ENCODE measurements around the gene ANK2.

GRCh38 chr4:113004655-113005054 lies 44.8 kb upstream of the ANK2 start:
- TF ChIP-seq, protein P1, sequence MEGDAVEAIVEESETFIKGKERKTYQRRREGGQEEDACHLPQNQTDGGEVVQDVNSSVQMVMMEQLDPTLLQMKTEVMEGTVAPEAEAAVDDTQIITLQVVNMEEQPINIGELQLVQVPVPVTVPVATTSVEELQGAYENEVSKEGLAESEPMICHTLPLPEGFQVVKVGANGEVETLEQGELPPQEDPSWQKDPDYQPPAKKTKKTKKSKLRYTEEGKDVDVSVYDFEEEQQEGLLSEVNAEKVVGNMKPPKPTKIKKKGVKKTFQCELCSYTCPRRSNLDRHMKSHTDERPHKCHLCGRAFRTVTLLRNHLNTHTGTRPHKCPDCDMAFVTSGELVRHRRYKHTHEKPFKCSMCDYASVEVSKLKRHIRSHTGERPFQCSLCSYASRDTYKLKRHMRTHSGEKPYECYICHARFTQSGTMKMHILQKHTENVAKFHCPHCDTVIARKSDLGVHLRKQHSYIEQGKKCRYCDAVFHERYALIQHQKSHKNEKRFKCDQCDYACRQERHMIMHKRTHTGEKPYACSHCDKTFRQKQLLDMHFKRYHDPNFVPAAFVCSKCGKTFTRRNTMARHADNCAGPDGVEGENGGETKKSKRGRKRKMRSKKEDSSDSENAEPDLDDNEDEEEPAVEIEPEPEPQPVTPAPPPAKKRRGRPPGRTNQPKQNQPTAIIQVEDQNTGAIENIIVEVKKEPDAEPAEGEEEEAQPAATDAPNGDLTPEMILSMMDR (conservative IDR thresholded peaks at IDR 0.05; ENCODE audit: low read length) = no peak
- TF ChIP-seq EZH2phosphoT487 (IDR thresholded peaks at IDR 0.05; ENCODE audit: borderline replicate concordance) = no peak

Measured in Loucy (cell line).